HepG2 (cell line): Measurements from ENCODE around the gene ZNF584. TPM values are rescaled to one million over a fixed set of nuclear protein-coding genes. Genes with fewer than 3 reads are reported as not detected.

Experiments used
- ATAC-seq: fragments of 200-7000 bp; cut with Tn5 transposase; 3 replicates; pipeline ENCODE4 v1.9.1; 2020; ENCODE audit warnings: mild to moderate bottlenecking, moderate library complexity
- BruUV-seq: library from RNA; stranded (reverse); fragments of 400-500 nt; replicated peaks from 2 replicates; lab custom pipeline; 2021; lab: Mats Ljungman, UMichigan
- CTCF ChIA-PET: fragments of 300-600 bp; formaldehyde crosslinking; extraction: SDS; loops from one replicate; lab custom pipeline; 2021; ENCODE audit warnings: low total read pairs, inconsistent platforms, low intra/inter-chr PET ratio; lab: Yijun Ruan, JAX
- POLR2A ChIA-PET: fragments of 350-600 bp; sonication (Branson Sonifier 250); formaldehyde crosslinking; loops from one replicate; lab custom pipeline; 2020; ENCODE audit warnings: antibody characterized with exemption, inconsistent platforms; lab: Yijun Ruan, JAX
- DNase-seq: peaks from one replicate; pipeline ENCODE4 v3.0.0-alpha.2; 2015; ENCODE audit warnings: low spot score
- FAIRE-seq: peaks from 3 replicates; lab custom pipeline; 2011; peaks lifted over from hg19 to GRCh38; lab: Jason Lieb, UNC
- H2AFZ ChIP-seq: one replicate; pipeline ENCODE4 v1.6.1; 2011; ENCODE audit warnings: low read length, inconsistent platforms
- H3K27ac ChIP-seq: fragments of 300-600 bp; 3 replicates; pipeline ENCODE4 v1.8.0; 2011; ENCODE audit warnings: mixed run types, mild to moderate bottlenecking, mixed read lengths, low read length, inconsistent platforms; ENCODE audit not compliant: insufficient read depth; ENCODE audit errors: extremely low read length
- H3K27me3 ChIP-seq, 2 experiments: fragments of 200-600 bp in 1 of 2; 2 replicates in 1 of 2; 3 replicates in 1 of 2; pipeline versions ENCODE4 v1.6.0 to v1.8.0; 2011; ENCODE audit warnings: low read length in 2 of 2, mild to moderate bottlenecking in 2 of 2, moderate library complexity in 2 of 2, inconsistent platforms in 1 of 2; ENCODE audit not compliant: insufficient read depth in 2 of 2, control insufficient read depth in 1 of 2
- H3K36me3 ChIP-seq, 2 experiments: fragments of 200-600 bp in 1 of 2; replicated peaks in 1 of 2; 2 replicates in 1 of 2; 3 replicates in 1 of 2; pipeline versions ENCODE4 v1.5.1 to v1.8.0; 2011; ENCODE audit warnings: low read length in 2 of 2, inconsistent platforms in 1 of 2; ENCODE audit not compliant: insufficient read depth in 2 of 2, control insufficient read depth in 1 of 2
- H3K4me1 ChIP-seq: 2 replicates; pipeline ENCODE4 v1.5.1; 2012; ENCODE audit warnings: low read length, inconsistent platforms; ENCODE audit not compliant: insufficient read depth
- H3K4me2 ChIP-seq: 2 replicates; pipeline ENCODE4 v1.6.0; 2011; ENCODE audit warnings: low read depth, low read length, inconsistent platforms
- H3K4me3 ChIP-seq, 3 experiments: fragments of 200-600 bp in 1 of 3; sonication (generic), shearing (Covaris generic) in 1 of 3; replicated peaks in 1 of 3; 2 replicates each; pipeline ENCODE4 v1.5.1; 2011 to 2016; ENCODE audit warnings: low read length in 3 of 3, inconsistent platforms in 2 of 3, low read depth in 2 of 3, mild to moderate bottlenecking in 2 of 3, control low read depth in 1 of 3, mixed read lengths in 1 of 3; ENCODE audit not compliant: insufficient read depth in 1 of 3
- H3K79me2 ChIP-seq: one replicate; pipeline ENCODE4 v1.6.1; 2011; ENCODE audit warnings: low read length, inconsistent platforms; ENCODE audit not compliant: insufficient read depth
- H3K9ac ChIP-seq: 2 replicates; pipeline ENCODE4 v1.6.0; 2011; ENCODE audit warnings: mild to moderate bottlenecking, low read depth, low read length, inconsistent platforms; ENCODE audit not compliant: insufficient read depth
- H3K9me3 ChIP-seq: 2 replicates; pipeline ENCODE4 v1.5.1; 2012; ENCODE audit warnings: mild to moderate bottlenecking, low read length
- H4K20me1 ChIP-seq: 2 replicates; pipeline ENCODE4 v1.6.0; 2011; ENCODE audit warnings: inconsistent platforms, mild to moderate bottlenecking, low read length, moderate library complexity; ENCODE audit not compliant: insufficient read depth
- CBX5 ChIP-seq: sonication (generic); formaldehyde crosslinking; IDR thresholded peaks from 2 replicates; pipeline ENCODE4 v1.4.0; 2020; ENCODE audit warnings: missing genetic modification reagents, borderline replicate concordance
- CENPT ChIP-seq: sonication (generic); formaldehyde crosslinking; IDR thresholded peaks from 2 replicates; pipeline ENCODE4 v1.8.0; 2022; ENCODE audit warnings: low read depth, mild to moderate bottlenecking, moderate library complexity, missing genetic modification reagents
- MIER2 ChIP-seq: IDR thresholded peaks from 2 replicates; pipeline ENCODE4 v1.6.1; 2016; ENCODE audit warnings: missing biosample characterization, missing genetic modification reagents
- NCOR1 ChIP-seq: fragments of 200-600 bp; sonication (generic); IDR thresholded peaks from 2 replicates; pipeline ENCODE4 v1.7.0; 2017; ENCODE audit warnings: antibody characterized with exemption, low read length, borderline replicate concordance
- TBL1XR1 ChIP-seq: fragments of 150-350 bp; IDR thresholded peaks from 2 replicates; pipeline ENCODE4 v1.6.1; 2014; ENCODE audit warnings: borderline replicate concordance, low read length; ENCODE audit not compliant: partially characterized antibody
- ZKSCAN8 ChIP-seq: IDR thresholded peaks from 2 replicates; pipeline ENCODE4 v1.6.1; 2016; ENCODE audit warnings: borderline replicate concordance, missing genetic modification reagents, missing compliant biosample characterization
- ZNF331 ChIP-seq: sonication (generic); formaldehyde crosslinking; IDR thresholded peaks from 2 replicates; pipeline ENCODE4 v1.4.0; 2020; ENCODE audit warnings: missing genetic modification reagents
- WGBS: methylation state at CpG from one replicate; pipeline ENCODE4 v1.1.6; 2017; ENCODE audit warnings: low lambda C conversion rate; 5-methylcytosine and 5-hydroxymethylcytosine counted together
- in situ Hi-C: cut with HindIII; loops from 2 replicates; pipeline ENCODE4 v1.10.0; 2017; ENCODE audit warnings: low pct_unique_long_range_greater_than_20kb; ENCODE audit not compliant: extremely low pct_ligation_motif_present
- intact Hi-C: fragments of 100-400 bp; cut with micrococcal nuclease; formaldehyde crosslinking; loops from one replicate; pipeline ENCODE4 v1.10.0; 2022; ENCODE audit not compliant: unreplicated experiment
- polyA plus RNA-seq, 8 experiments: library from polyadenylated mRNA; depleted of rRNA in 3 of 8; stranded (reverse) in 7 of 8; unstranded in 1 of 8; fragments of >200 nt; fragmentation: Illumina TruSeq in 4 of 8; extraction: Trizol in 4 of 8; gene quantifications; 2 replicates each; pipeline versions ENCODE4 v1.2.1 to v1.2.3, GENCODE V29; 2011 to 2016; ENCODE audit warnings: low read depth in 4 of 8, missing spikeins in 1 of 8, mixed read lengths in 1 of 8; ENCODE audit not compliant: insufficient read depth in 1 of 8
- total RNA-seq, 5 experiments: library from RNA; depleted of rRNA; stranded (reverse); fragments of >200 nt; fragmentation: Illumina TruSeq; extraction: Trizol; gene quantifications; 2 replicates each; pipeline ENCODE4 v1.2.3, GENCODE V29; 2016; ENCODE audit warnings: low read depth in 1 of 5

The ZNF584 gene
- total and polyA plus RNA-seq, 2 of the 13 experiments (the other 11 are each of a cell fraction or from before 2014, with no cell fraction given): 2.4 to 7.0 TPM

GRCh38 chr19:58396691-58397532 lies 11.5 kb upstream of the ZNF584 start:
- no peak overlapping the region for H3K9ac ChIP-seq
- in situ Hi-C loops (no loop called here), intact Hi-C loops (no loop called here)
- POLR2A ChIA-PET: interaction anchor here (1.3 kb wide), 1 partner anchor 12 kb away, joined by 3 read pairs; the partner anchor contains the start of gene ZNF584
- no peak overlapping the region for H3K27ac ChIP-seq
- no peaks in the 10 kb centered on the region for H3K27me3 ChIP-seq
- peak; percentile 0 for ATAC-seq
- no peak for DNase-seq
- H3K79me2 ChIP-seq: peaks cover 1% of the 10 kb centered on the region
- H3K4me2 ChIP-seq: no peak overlapping the region
- CTCF ChIA-PET: no interaction called here
- WGBS: 95% methylated on average over 27 of the region's 58 CpGs
- no TSS peak for BruUV-seq
- no peak overlapping the region for H2AFZ ChIP-seq
- no peak overlapping the region for H3K4me3 ChIP-seq
- H3K9me3 ChIP-seq: no peaks in the 10 kb centered on the region
- peaks cover 12 to 33% of the 10 kb centered on the region in 2 experiments for H3K36me3 ChIP-seq
- TF ChIP-seq ZKSCAN8 (CRISPR knock-in tag): no peak
- no peak for TF ChIP-seq NCOR1
- no peak for TF ChIP-seq MIER2 (CRISPR knock-in tag)
- no peak for TF ChIP-seq CBX5 (CRISPR knock-in tag)
- no peak for TF ChIP-seq ZNF331 (CRISPR knock-in tag)
- TF ChIP-seq TBL1XR1: no peak
- TF ChIP-seq CENPT (CRISPR knock-in tag): no peak
- peaks cover 20% of the 10 kb centered on the region for H3K4me1 ChIP-seq
- FAIRE-seq: no peak
- peaks cover 19% of the 10 kb centered on the region; the same call in 1 of the 2 replicates for H4K20me1 ChIP-seq
